GM12878 (cell line): Measurements from ENCODE around the gene SHISA7. TPM values are rescaled to one million over a fixed set of nuclear protein-coding genes. Genes with fewer than 3 reads are reported as not detected.

Source experiments
- ATAC-seq: fragments of 200-7000 bp; cut with Tn5 transposase; 3 replicates; pipeline ENCODE4 v1.9.1; 2020; ENCODE audit warnings: mild to moderate bottlenecking, moderate library complexity
- BruUV-seq: library from RNA; stranded (reverse); fragments of 400-500 nt; replicated peaks from 2 replicates; lab custom pipeline; 2021; lab: Mats Ljungman, UMichigan
- CTCF ChIA-PET: fragments of 300-600 bp; sonication (Branson Sonifier 250); formaldehyde crosslinking; extraction: SDS; loops from one replicate; lab custom pipeline; 2021; ENCODE audit warnings: inconsistent platforms; lab: Yijun Ruan, JAX
- POLR2A ChIA-PET: fragments of 350-600 bp; formaldehyde crosslinking; extraction: SDS; loops from one replicate; lab custom pipeline; 2021; ENCODE audit warnings: inconsistent platforms; lab: Charles Lee
- RAD21 ChIA-PET: fragments of 300-600 bp; sonication (Branson Sonifier 250); formaldehyde crosslinking; loops from one replicate; lab custom pipeline; 2023; ENCODE audit warnings: antibody characterized with exemption; ENCODE audit not compliant: unreplicated experiment; lab: Charles Lee
- SMC1A ChIA-PET: fragments of 300-600 bp; sonication (Branson Sonifier 250); formaldehyde crosslinking; loops from one replicate; lab custom pipeline; 2023; ENCODE audit not compliant: unreplicated experiment, uncharacterized antibody; lab: Charles Lee
- DNase-seq: peaks from one replicate; pipeline ENCODE4 v3.0.0-alpha.2; 2011; ENCODE audit warnings: low read depth, low spot score
- FAIRE-seq: peaks from 3 replicates; lab custom pipeline; 2011; peaks lifted over from hg19 to GRCh38; lab: Jason Lieb, UNC
- H2AFZ ChIP-seq: 2 replicates; pipeline ENCODE4 v1.6.0; 2011; ENCODE audit warnings: low read depth, low read length, control low read depth; ENCODE audit not compliant: control insufficient read depth
- H3K27ac ChIP-seq: 2 replicates; pipeline ENCODE4 v1.5.1; 2011; ENCODE audit warnings: control low read depth; ENCODE audit not compliant: control insufficient read depth, insufficient read depth
- H3K27me3 ChIP-seq, 2 experiments: replicated peaks in 1 of 2; 2 replicates each; pipeline versions ENCODE4 v1.6.0 to v1.6.1; 2011; ENCODE audit warnings: low read length in 1 of 2; ENCODE audit not compliant: control insufficient read depth in 2 of 2, insufficient read depth in 2 of 2
- H3K36me3 ChIP-seq, 2 experiments: 2 replicates each; pipeline ENCODE4 v1.5.1; 2011; ENCODE audit warnings: low read length in 1 of 2; ENCODE audit not compliant: control insufficient read depth in 2 of 2, insufficient read depth in 2 of 2
- H3K4me1 ChIP-seq: 2 replicates; pipeline ENCODE4 v1.6.1; 2011; ENCODE audit warnings: mild to moderate bottlenecking, low read length, moderate library complexity, mixed read lengths; ENCODE audit not compliant: control insufficient read depth, insufficient read depth
- H3K4me2 ChIP-seq: 2 replicates; pipeline ENCODE4 v1.6.0; 2011; ENCODE audit warnings: control low read depth; ENCODE audit not compliant: control insufficient read depth, insufficient read depth
- H3K4me3 ChIP-seq: fragments of 200-600 bp; sonication (generic); 2 replicates; pipeline ENCODE4 v1.5.1; 2016
- H3K79me2 ChIP-seq: 2 replicates; pipeline ENCODE4 v1.6.0; 2011; ENCODE audit warnings: low read length; ENCODE audit not compliant: control insufficient read depth, insufficient read depth
- H3K9ac ChIP-seq: 2 replicates; pipeline ENCODE4 v1.8.0; 2011; ENCODE audit warnings: low read length, control low read depth, mixed read lengths; ENCODE audit not compliant: control insufficient read depth, insufficient read depth
- H3K9me3 ChIP-seq: replicated peaks from 3 replicates; pipeline ENCODE4 v1.5.1; 2011; ENCODE audit warnings: mild to moderate bottlenecking, low read length; ENCODE audit not compliant: control insufficient read depth, insufficient read depth
- H4K20me1 ChIP-seq: 2 replicates; pipeline ENCODE4 v1.6.0; 2011; ENCODE audit not compliant: control insufficient read depth, insufficient read depth
- ATF7 ChIP-seq: fragments of 450-650 bp; IDR thresholded peaks from 2 replicates; pipeline ENCODE4 v1.6.1; 2016; ENCODE audit warnings: low read depth, mild to moderate bottlenecking
- CBX5 ChIP-seq: sonication (generic); IDR thresholded peaks from 2 replicates; pipeline ENCODE4 v1.6.1; 2016; ENCODE audit warnings: low read depth, moderate library complexity, mild to moderate bottlenecking, inconsistent platforms
- CHD2 ChIP-seq: IDR thresholded peaks from 2 replicates; pipeline ENCODE4 v1.6.1; 2011; ENCODE audit warnings: low read depth, low read length, improper control_type of control experiment, borderline replicate concordance
- IRF4 ChIP-seq: IDR thresholded peaks from 2 replicates; pipeline ENCODE4 v1.6.1; 2011; ENCODE audit warnings: low read depth, low read length
- JUNB ChIP-seq: IDR thresholded peaks from 2 replicates; pipeline ENCODE4 v1.6.1; 2016; ENCODE audit warnings: antibody characterized with exemption, mild to moderate bottlenecking
- JUND ChIP-seq: IDR thresholded peaks from 2 replicates; pipeline ENCODE4 v1.6.1; 2012; ENCODE audit warnings: low read depth, mild to moderate bottlenecking, low read length, improper control_type of control experiment, moderate library complexity
- KLF5 ChIP-seq: fragments of 450-650 bp; IDR thresholded peaks from 2 replicates; pipeline ENCODE4 v1.6.1; 2014; ENCODE audit warnings: mild to moderate bottlenecking; ENCODE audit not compliant: partially characterized antibody
- MYB ChIP-seq: fragments of 150-350 bp; IDR thresholded peaks from 2 replicates; pipeline ENCODE4 v1.6.1; 2014; ENCODE audit warnings: mild to moderate bottlenecking, low read depth, low read length, borderline replicate concordance
- PAX8 ChIP-seq: fragments of 450-650 bp; IDR thresholded peaks from 2 replicates; pipeline ENCODE4 v1.6.1; 2017; ENCODE audit warnings: mild to moderate bottlenecking, moderate library complexity
- PBX3 ChIP-seq: IDR thresholded peaks from 2 replicates; pipeline ENCODE4 v1.6.1; 2011; ENCODE audit warnings: mild to moderate bottlenecking, low read depth, low read length, moderate library complexity; ENCODE audit not compliant: insufficient replicate concordance
- PKNOX1 ChIP-seq: fragments of 450-650 bp; IDR thresholded peaks from 2 replicates; pipeline ENCODE4 v1.6.1; 2016; ENCODE audit warnings: mild to moderate bottlenecking
- RB1 ChIP-seq: fragments of 450-650 bp; formaldehyde crosslinking; IDR thresholded peaks from 2 replicates; pipeline ENCODE4 v1.6.1; 2017; ENCODE audit warnings: mild to moderate bottlenecking, borderline replicate concordance
- RELB ChIP-seq: fragments of 450-650 bp; IDR thresholded peaks from 2 replicates; pipeline ENCODE4 v1.6.1; 2017; ENCODE audit warnings: low read depth, mild to moderate bottlenecking, moderate library complexity
- RUNX3 ChIP-seq: IDR thresholded peaks from 2 replicates; pipeline ENCODE4 v1.6.1; 2012; ENCODE audit warnings: low read length, inconsistent platforms
- TCF7 ChIP-seq: IDR thresholded peaks from 2 replicates; pipeline ENCODE4 v1.6.1; 2014; ENCODE audit warnings: antibody characterized with exemption, borderline replicate concordance
- ZNF207 ChIP-seq: fragments of 450-650 bp; IDR thresholded peaks from 2 replicates; pipeline ENCODE4 v1.6.1; 2014; ENCODE audit warnings: antibody characterized with exemption, mild to moderate bottlenecking, borderline replicate concordance
- WGBS: methylation state at CpG from one replicate; pipeline ENCODE4 v1.1.6; 2016; ENCODE audit warnings: low lambda C conversion rate; ENCODE audit not compliant: insufficient replicate concordance, insufficient coverage; ENCODE audit errors: missing lambda C conversion rate; 5-methylcytosine and 5-hydroxymethylcytosine counted together
- in situ Hi-C: fragments of 300-500 bp; cut with MboI; formaldehyde crosslinking; loops from 9 replicates; pipeline ENCODE4 v1.14.3; 2018; ENCODE audit warnings: mixed read lengths
- intact Hi-C: fragments of 100-400 bp; cut with micrococcal nuclease; formaldehyde crosslinking; loops from one replicate; pipeline ENCODE4 v1.14.2; 2022; ENCODE audit not compliant: unreplicated experiment
- polyA plus RNA-seq, 11 experiments: library from polyadenylated mRNA; depleted of rRNA in 4 of 11; unstranded in 6 of 11; stranded (reverse) in 5 of 11; fragments of >200 nt; fragmentation: Nextera tagmentation in 4 of 11; fragmentation: Illumina TruSeq in 1 of 11; extraction: Ambion mirVana in 4 of 11; extraction: Trizol in 1 of 11; gene quantifications; 1 replicate in 1 of 11; 2 replicates in 10 of 11; pipeline versions ENCODE4 v1.2.1 to v1.2.3, GENCODE V29; 2011 to 2016; ENCODE audit warnings: inconsistent platforms in 2 of 11, missing spikeins in 2 of 11, low read depth in 1 of 11
- total RNA-seq, 4 experiments: library from RNA; depleted of rRNA in 3 of 4; stranded (reverse); fragments of >200 nt in 3 of 4; fragmentation: Illumina TruSeq in 1 of 4; extraction: Trizol in 1 of 4; gene quantifications; 2 replicates each; pipeline versions ENCODE4 v1.2.1 to v1.2.3, GENCODE V29; 2013 to 2021

The SHISA7 gene
- total and polyA plus RNA-seq, 10 of the 15 experiments (the other 5 are each of a cell fraction or from before 2014, with no cell fraction given), result 0.03 TPM; not detected in 9

DNA sequence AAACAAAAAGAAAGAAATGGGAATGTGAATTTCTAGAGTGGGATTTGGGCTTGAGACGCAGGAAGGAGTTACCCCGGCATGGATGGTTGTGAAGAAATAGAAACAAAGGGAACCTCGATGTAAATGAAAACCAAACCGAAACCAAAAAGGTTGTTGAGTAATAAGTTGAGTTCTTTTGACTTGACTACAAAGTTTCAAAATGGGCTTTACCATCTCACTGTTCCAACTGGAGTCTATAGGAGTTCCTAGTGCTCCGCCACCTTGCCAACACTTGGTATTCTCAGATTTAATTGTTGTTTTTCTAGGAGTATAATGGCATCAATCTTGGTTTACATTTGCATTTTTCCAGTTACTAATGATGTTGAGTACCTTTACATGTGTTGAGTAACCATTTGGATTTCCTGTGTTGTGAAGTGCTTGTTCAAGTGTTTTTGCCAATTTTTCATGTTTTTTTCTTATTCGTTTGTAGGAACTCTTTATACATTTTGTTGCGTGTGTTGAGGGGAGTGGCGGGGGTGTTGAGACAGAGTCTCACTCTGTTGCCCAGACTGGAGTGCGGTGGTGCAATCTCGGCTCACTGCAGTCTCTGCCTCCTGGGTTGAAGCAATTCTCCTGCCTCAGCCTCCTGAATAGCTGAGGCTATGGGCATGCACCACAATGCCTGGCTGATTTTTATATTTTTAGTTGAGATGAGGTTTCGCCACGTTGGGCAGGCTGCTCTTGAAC lies 44.7 kb downstream of the SHISA7 start:
- CTCF ChIA-PET, result interaction anchor here (0.9 to 1.6 kb wide), 2 partner anchors 14 kb away, joined by 3 to 4 read pairs; partner anchors contain the start of gene TMEM238
- Histone ChIP-seq H3K9ac (no peak overlapping the region), H3K36me3 (peaks cover 11 to 19% of the 10 kb centered on the region in 2 experiments; a peak in 3 of 4 replicates)
- WGBS, result 28% methylated on average over 12 of the region's 12 CpGs
- no peak for DNase-seq
- TF ChIP-seq PAX8, result no peak
- no peak for TF ChIP-seq RELB
- TF ChIP-seq PBX3, result no peak
- no peak for TF ChIP-seq CHD2
- TF ChIP-seq RB1, result no peak
- no peak for TF ChIP-seq JUND
- 0 out of 2 replicates have a peak, but pooled peaks have one; percentile 23 for TF ChIP-seq ATF7
- peak; percentile 53; the same call in 1 of the 2 replicates for TF ChIP-seq JUNB
- no peak for TF ChIP-seq KLF5
- TF ChIP-seq ZNF207, result no peak
- TF ChIP-seq MYB, result no peak
- 0 out of 2 replicates have a peak, but pooled peaks have one; percentile 38 for TF ChIP-seq CBX5
- TF ChIP-seq IRF4, result peak; percentile 60; the same call in 1 of the 2 replicates
- TF ChIP-seq RUNX3, result peak; percentile 11; the same call in 1 of the 2 replicates
- no peak for TF ChIP-seq PKNOX1
- TF ChIP-seq TCF7, result no peak
- TF ChIP-seq, all 136 proteins: peak for 5
- Histone ChIP-seq H2AFZ (no peak overlapping the region), H3K79me2 (peaks cover 7% of the 10 kb centered on the region), H3K4me1 (peaks cover 8% of the 10 kb centered on the region), H3K4me3 (peak overlapping the region; percentile 17; the same call in 1 of the 2 replicates), H3K4me2 (peak overlapping the region; percentile 60), H3K27me3 (no peaks in the 10 kb centered on the region), H3K9me3 (no peaks in the 10 kb centered on the region), H4K20me1 (peaks cover 3% of the 10 kb centered on the region; the same call in 1 of the 2 replicates), H3K27ac (no peak overlapping the region)
- POLR2A ChIA-PET, result interaction anchor here (0.6 kb wide), 1 partner anchor 241 kb away, joined by 4 read pairs; no protein-coding TSS in a partner anchor
- ATAC-seq (peak; percentile 74), FAIRE-seq (peak; percentile 65)
- RAD21 ChIA-PET, result no interaction called here
- intact Hi-C loops (no loop called here), in situ Hi-C loops (no loop called here)
- BruUV-seq, result no TSS peak
- SMC1A ChIA-PET, result no interaction called here
